ENCODE data around the gene PITPNB. TPM values are rescaled to one million over a fixed set of nuclear protein-coding genes. Genes with fewer than 3 reads are reported as not detected.

Gene PITPNB
- 47.1 to 55.3 TPM (median 51.3 TPM) in 5 replicates for total RNA-seq (2022; extraction: Qiagen RNA extraction)

DNA sequence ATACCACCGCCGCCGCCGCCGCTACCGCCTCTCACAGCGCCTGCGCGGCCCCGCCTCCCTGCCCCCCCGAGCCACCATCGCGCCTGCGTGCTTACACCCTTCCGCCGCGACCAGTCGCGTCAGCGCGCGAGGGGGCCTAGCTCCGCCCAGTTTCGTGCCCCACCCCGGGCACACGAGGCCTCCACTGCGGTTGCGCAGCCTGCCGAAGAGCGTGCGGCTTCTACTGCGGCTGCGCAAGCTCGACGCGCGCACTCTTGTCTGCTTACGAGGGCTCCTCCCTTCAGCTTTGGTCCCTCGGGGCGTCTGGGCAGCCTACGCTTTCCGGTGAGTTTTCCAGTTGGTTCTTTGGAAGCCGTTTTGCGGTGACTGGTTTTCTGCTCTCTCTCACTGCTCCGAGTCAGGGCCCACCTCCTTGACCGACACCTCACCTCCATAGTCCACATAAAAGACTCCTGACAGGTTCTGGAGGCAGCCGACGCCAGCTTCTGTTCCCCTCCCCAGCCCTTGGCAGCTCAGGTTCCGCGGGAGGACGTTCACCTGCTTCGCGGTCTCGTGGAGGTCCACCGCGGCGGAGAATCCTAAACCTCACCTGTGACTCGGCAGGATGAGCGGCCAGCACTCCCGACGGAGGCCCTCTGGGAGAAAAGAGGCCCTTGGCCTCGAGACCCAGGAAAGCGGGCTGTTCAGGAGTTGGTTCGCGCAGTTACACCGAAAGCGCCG is at the start of gene PITPNB:
Gene PITPNB, minus strand, starts transcription at position 35 of the 720 bp plus-strand sequence. CDS start 65 bp downstream, outside the sequence.

Other genes with a start within 250 kb of the PITPNB start
- gene MN1, start 117.5 kb downstream of the PITPNB start, total RNA-seq (2022; extraction: Qiagen RNA extraction), result 2.9 to 4.4 TPM (median 3.8 TPM) in 5 replicates